HG03342 (cell line): Measurements from ENCODE around the gene TGFBI.
A peak's percentile ranks its signal among the peaks of the same experiment; 100 is the strongest.

Source experiments
- ATAC-seq: cut with Tn5 transposase; IDR thresholded peaks from one replicate; pipeline ENCODE4 v1.9.1; 2021; ENCODE audit warnings: mild to moderate bottlenecking, moderate library complexity; ENCODE audit not compliant: unreplicated experiment

Gene TGFBI

DNA sequence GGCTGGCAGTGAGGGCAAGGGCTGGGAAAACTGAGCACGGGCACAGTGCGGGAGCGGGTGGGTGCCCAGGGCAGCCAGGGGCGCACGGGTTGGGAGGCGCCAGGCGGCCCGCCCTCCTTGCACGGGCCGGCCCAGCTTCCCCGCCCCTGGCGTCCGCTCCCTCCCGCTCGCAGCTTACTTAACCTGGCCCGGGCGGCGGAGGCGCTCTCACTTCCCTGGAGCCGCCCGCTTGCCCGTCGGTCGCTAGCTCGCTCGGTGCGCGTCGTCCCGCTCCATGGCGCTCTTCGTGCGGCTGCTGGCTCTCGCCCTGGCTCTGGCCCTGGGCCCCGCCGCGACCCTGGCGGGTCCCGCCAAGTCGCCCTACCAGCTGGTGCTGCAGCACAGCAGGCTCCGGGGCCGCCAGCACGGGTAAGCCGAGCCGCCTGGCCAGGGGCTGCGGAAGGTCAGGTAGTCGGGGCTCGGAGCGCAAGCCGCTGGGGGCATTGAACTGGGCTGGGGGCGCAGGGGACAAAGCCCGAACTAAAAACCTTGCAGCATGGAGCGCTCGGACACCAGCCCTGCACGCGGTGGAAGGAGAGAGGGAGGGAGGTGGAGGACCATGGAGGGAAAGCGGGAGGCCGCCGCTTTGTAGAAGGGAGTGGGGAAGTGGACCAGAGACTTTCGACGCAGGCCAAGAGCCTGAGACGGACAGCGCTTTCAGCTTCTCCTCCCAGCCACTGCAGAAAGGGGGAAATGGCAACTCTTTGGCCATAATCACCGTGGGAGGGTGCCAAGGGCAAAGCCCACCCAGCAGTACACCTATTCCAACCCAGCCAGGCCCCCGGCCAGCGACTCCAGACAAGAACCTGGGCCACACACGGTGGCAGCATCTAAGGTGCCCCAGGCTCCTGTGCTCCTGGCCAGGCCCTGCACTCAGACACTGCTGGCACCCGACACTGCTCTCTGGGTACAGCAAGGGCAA lies at the start of gene TGFBI:
TSS of gene TGFBI (plus strand) at position 207 of the 961 bp plus-strand sequence. CDS start at position 275, 68 bp downstream.
- ATAC-seq = peak; percentile 46

DNA sequence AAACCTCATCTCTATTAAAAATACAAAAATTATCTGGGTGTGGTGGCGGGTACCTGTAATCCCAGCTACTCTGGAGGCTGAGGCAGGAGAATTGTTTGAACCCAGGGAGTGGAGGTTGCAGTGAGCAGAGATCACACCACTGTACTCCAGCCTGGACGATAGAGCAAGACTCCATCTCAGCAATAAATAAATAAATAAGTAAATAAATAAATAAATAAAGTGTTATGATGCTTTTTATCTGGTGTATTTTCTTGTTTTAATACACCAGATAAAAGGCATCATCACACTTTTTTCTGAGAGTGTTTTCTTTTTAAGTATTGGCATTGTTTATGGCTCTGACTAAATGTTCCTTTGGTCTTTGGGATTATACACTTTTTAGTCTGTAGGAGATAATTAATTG lies 49.8 kb upstream of the TGFBI start:
- ATAC-seq = no peak

DNA sequence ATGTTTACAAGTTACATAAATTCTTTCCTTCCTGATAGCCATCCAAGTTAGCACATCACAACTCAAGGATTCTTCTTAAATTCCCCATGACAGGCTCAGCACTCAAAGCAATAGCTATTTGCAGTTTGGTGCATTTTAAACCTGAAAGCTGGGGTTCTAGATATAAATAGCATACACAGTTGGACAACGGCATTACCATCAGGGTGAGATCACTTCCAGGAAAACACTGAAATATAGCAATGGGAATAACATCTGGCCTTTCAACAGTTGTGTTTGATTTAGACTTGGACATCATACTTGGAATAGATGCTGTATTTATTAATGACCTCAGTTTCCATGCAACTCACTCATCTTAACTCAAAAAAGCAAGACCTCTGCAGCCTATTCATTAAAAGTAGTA lies 49.3 kb upstream of the TGFBI start:
- ATAC-seq = no peak

DNA sequence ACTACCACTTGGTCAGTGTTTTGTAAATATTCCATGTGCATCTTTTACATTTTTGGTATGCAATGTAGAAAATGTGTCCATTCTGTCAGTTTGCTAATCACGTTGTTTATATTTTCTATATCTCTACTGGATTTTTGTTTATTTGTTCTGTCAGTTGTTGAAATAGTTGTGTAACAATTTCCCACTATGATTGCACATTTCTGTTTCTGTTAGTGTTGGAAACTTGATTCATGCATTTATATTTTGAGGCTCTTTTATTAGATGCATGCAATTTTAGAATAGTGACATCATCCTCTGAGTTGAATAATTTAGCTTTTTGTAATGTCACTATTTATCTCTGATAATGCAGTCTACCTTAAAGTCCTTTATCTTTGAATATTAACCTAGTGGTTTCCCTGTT lies 48.2 kb upstream of the TGFBI start:
- ATAC-seq = no peak

DNA sequence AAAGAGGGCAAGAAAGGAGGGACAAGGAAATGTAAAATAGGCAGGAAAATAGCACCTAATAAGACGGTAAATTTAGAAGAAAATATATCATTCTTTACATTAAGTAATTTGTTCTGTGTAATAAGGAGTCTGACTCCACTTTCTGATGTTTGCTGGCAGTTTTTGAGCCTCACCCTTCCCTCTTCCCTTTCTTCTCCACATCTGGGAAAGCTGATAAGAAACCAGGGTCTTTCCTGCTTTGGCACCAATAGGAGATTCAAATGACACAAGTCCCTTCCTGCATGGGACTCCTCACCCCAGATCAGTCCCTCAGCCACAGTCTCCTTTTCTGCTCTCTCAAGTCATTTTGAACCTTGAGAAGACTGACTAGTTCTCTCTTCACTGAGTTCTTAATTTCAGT lies 42.8 kb upstream of the TGFBI start:
- no peak for ATAC-seq

DNA sequence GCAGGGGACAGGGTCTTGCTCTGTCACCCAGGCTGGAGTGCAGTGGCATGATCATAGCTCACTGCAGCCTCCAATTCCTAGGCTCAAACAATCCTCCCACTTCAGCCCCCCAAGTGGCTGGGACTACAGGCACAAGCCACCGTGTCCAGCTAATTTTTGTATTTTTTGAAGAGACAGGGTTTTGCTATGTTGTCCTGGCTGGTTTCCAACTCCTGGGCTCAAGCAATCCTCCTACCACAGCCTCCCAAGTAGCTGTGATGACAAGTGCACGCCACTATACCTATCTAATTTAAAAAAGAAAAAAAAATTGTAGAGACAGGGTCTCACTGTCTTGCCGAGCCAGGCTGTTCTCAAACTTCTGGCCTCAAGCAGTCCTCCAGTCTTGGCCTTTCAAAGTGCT lies 42.4 kb upstream of the TGFBI start:
- ATAC-seq = no peak

DNA sequence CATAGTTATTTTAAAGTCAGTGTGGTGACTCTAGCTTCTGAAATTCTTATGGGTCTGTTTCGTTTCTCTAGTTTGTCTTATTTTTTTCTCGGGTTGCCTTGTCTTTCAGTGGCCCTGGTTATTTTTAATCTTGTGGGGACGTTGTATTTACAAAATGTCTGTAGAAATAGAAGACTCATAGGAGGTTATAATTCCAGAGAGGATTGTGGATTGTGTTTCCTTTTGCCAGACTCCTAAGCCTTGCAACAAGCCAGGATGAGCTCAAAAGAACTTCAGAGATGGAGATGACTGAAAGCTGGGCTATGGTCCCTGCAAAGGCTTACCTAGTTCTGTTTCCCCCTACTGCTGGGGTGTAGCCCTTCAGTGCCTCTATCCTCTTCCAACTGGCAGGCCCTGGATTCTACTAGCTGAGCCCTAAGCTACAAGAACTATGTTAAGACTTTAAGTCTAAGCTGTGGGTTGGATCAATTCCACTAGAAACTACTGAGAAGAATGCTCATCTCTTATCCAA lies 41.8 kb upstream of the TGFBI start:
- ATAC-seq = no peak

DNA sequence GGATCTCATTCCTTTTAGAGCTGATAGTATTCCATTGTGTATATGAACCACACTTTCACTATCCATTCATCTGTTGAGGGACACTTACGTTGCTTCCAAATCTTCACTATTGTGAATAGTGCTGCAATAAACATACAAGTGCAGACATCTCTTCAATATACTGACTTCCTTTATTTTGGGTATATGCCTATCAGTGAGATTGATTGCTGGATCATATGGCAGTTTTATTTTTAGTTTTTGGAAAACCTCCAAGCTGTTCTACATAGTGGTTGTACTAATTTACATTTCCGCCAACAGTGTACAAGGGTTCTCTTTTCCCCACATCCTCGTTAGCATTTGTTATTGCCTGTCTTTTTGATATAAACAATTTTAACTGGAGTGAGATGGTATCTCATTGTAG lies 40.2 kb upstream of the TGFBI start:
- no peak for ATAC-seq

DNA sequence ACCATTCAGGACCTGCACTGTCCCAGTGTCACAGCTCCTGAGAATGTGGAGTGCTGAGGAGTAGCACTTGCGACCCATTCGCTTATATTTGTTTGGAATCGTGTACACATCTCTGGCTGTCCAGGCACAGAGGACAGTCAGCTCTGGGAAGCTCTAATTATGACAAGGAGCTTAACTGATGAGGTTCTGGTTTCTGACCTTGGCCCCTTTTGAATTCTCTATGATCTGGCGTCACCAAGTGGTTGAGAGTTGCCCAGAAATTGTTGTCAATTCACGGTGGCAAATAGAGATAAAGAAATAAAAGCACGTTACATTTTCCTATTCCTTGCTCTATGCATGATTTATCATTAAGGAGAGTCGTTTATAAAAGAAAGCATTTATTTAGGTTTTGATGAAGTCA lies 39.1 kb upstream of the TGFBI start:
- ATAC-seq = no peak

DNA sequence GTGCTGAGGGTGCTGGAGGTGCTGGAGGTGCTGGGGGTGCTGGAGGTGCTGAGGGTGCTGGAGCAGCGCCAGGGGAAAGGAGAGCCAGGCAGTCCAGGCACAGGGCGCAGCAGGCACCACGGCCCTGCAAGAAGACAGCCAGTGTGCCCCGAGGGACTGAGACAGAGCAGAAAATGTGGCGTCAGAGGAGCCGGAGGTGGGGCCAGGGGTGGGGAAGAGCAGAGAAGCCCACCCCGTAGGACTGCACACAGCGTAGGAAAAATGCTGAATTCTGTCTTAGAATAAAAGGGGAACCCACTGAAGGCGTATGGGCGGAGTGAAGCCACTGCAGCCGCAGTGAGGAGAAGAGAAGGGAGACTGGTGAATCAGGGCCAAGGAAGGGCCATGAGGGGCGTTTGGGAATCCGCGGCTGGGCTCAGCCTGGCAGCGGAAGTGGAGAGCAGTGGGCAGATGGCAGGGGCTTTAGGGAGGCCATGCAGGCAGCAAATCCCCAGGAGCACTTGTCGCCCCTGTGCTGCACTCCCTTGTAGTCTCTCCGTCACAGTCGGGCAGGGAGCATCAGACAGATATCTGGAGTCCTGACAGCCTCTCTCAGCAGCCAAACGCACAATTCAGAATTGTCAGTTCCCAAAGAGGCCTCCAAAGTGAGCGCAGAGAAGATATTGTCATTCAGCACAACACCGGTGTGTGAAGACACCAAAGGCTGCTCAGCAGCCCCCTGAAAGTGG lies 38.1 kb upstream of the TGFBI start:
- ATAC-seq = no peak

DNA sequence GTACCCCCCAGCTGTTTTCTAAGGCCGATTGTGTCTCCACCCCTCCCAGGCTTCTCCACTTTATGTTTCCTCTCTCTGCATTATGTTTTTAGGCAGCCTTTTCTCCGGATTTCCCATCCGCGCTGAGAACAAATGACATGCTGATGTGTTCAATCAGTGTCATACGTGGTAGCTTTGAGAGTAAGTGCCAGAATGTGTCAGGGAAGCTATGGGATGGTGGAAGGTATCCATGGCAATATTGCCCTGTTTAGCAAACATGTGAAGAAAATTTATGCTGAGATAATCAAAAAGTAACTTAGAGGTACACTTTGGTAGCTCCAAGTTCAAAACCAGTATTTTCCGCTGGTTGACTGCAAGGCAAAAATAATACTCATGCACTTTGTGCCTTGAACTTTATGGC lies 37.4 kb upstream of the TGFBI start:
- no peak for ATAC-seq

DNA sequence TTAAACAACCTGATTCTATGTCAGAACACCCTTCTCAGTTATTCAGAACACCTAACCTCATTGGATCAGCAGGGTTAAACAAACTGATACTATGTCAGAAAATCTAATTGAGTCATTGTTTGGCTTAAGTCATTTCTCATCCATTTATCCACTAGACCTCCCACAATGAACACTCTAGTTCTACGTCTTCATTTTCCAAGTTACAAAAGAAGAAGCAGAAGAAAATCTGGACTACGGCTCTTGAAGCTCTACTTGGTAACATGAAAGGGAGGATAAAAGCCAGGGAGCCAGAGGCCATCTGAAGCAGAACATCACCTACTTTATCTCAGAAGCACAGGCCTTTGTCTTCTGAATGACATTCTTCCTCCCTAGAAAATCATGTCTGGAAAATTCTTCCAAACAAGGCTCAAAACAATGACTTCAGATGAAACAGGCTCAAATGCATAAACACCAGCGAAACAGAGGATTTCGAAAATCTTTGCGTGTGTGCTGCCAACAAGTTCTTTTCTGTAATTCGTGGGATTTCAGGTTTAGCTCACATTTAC lies 35.4 kb upstream of the TGFBI start:
- no peak for ATAC-seq

DNA sequence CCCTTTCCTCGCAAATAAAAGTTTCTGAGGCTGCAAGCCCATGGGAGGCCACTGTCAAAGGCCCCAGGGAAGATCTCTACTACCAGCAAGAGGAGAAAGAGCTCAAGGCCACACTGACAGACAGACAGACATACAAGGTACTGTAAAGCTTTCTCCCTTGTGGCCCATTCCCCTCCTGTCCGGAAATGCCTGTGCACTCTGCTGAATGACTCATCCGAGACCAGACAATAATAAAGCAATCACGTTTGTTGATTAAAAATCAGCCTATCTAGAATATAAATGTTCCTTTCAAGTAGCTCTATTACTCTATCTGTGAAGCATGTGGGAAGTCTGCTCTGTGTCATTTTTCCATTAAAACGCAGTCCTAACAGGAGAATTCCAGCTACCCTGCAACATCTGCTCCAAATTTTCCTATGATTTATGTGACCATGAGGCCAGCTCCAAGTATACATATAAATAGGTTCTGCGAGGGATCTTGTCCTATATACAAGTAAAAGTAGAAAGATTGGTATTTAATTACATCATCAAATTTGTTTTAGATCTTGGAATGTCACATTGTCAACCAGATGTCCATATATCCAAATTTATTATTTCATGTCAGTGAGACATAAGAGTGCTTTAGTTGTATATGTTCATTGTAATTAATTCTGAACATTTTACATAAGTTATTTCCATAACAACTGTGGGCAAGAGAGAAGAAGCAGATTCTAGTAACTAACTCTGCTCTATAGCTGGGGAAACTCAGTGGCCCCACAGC lies 34.7 kb upstream of the TGFBI start:
- ATAC-seq = no peak

DNA sequence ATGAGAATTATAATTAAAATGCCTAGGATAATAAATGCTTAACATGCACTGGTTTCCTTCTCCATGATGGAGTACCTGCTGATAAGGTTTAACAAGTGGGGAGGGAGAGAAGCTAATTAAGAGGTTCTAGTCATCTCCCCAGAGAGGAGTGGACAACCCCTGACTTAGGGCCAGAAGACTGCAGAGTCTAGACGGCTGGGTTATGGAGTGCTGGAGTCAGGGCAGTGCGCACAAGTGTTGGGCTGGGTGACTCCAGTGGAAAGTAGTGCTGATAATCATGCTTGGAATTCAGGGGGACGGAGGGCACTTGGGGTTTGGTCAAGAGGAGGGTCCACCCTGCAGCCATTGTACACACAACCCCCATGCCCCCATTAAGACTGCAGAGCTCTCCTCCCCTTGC lies 32.8 kb upstream of the TGFBI start:
- ATAC-seq = no peak

DNA sequence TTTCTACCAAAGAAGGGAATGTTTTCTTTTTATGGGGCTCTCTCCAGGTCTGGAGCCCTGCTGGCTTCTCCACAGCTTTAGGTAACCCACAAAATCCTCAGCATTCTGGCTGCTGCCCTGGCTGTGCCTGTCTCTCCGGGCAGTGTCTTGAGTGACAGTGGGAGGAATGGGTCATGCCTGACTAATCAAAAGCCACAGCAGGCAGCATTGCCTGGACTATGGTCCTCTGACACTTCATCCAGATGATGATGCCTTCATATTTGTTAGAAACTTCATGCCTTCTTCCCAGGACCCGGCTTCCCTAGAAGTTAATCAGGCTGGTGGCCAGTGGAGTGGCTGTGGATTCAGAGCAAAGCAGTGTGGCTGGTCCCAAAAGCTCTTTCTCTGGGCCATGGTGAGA lies 32.2 kb upstream of the TGFBI start:
- ATAC-seq = no peak

DNA sequence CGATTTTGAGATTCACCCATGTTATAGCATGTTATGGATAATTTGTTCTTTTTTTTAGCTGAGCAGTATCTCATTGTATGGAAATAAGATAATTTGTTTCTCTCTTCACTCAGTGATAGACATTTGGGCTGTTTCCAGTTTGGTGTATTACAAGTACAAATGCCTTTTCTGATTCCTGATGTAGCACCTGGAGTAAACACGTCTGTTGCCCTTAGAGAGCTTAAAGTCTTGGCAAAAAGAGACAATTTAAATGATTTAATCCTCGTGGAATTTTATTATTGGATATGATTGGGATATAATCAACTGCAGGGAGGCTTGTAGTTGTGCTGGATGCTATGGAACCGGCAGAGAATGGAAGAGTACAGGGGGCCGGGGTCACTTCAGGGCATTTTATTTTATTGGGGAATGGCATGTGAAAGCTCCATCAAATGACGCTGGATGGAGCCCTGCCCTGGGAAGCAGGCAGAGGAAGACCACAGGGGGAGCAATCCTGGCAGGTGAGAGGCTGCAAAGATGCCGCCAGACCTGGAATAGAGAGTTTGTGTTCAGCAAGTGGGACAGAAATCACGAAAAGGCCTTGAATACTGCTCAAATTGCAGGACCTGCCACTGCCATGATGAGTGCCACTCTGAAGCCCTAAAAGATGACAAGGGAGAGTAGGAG lies 31.0 kb upstream of the TGFBI start:
- no peak for ATAC-seq

DNA sequence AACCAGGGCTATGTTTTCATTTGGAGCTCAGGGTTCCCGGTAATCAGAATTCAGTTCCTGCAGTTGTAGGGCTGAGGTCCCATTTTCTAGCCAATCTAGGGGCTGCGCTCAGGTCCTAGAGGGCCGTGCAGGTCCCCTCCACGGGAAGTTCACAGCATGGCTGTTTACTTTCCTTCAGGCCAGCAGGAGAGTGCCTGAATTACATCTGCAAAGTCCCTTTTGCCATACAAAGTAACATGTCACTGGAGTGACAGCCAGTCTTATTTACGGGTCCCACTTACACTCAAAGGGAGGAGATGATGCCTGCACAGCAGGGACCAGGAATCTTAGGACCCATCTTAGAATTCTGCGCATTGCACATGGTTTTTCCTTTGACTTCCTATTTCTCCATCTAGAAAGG lies 29.9 kb upstream of the TGFBI start:
- ATAC-seq = no peak

DNA sequence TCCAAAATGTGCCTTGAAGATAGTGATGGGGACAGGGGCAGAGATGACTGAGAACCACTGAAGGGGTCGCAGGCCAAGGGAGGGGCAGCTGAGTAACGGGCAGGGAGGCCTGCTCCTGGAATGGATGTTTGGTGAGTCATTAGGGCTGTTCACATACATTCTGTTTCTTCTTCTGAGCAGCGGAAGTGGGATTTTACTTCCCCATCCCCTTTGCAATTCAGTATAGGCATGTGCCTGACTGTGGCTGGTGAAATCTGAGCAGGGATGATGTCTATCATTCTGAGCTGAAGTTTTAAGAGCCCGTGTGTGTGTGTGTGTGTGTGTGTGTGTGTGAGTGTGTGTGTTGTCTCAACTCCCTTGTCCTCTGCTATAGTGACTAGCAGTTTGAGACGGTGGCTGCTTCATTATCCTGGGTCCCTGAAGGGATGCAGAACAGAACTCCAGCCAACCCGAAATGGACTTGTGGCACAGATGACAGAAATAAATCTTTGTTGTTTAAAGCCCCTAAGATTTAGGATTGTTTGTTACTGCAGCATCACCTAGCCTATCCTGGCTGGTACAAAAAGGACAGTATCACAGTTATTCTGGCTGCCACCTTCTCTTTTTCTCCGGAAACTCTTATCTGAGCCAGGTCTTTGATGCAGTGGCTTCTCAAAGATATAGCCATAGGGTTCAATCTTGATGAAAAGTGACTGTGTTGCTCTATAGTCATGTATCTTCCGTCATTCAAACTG lies 29.2 kb upstream of the TGFBI start:
- ATAC-seq = no peak

DNA sequence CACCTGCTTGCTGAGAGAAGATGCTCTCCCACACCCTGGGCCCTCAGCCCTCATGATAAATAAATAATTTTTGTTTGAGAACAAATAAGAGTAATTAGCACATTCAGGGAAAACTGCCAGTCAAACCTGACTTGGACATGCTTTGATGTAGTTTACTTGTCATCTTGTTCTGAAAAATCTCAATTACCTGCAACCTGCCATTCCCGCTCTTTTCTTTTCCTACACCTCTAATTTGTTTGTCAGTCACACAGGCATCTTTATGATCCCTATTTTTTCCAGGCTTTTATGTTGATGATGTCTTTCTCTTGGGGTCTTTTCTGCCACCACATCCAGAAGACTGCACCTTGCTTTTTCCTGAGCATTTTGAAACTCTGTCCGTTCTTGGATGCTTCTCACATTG lies 28.6 kb upstream of the TGFBI start:
- ATAC-seq = no peak

DNA sequence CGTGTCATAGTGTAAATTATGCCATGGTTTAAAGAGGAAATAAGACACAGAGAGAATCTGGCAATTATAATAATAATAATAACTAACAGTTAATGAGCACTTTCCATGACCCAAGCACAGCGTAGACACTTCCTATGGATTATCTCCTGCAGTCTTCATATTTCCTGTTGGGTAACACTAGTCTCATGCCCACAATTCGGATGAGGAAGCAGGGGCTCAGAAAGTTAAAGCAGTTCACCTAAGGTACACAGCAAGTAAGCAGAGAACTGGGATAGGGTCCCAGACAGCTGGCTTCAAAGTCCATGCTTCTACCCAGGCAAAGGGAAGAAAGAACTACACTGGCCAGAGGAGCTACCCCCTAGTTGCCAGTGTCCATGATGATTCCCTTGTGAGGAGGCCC lies 27.9 kb upstream of the TGFBI start:
- no peak for ATAC-seq
